ENCODE data around the gene ASIC4. TPM values are rescaled to one million over a fixed set of nuclear protein-coding genes. Genes with fewer than 3 reads are reported as not detected.

The ASIC4 gene
- total and polyA plus RNA-seq, 2 of the 13 experiments (the other 11 are each of a cell fraction or from before 2014, with no cell fraction given): 0.03 TPM; not detected in 1

- TF ChIP-seq POGK (CRISPR knock-in tag; conservative IDR thresholded peaks at IDR 0.05) (no peak), KAT7 (CRISPR knock-in tag; IDR thresholded peaks at IDR 0.05; ENCODE audit: borderline replicate concordance) (peak; percentile 88), ZNF530 (CRISPR knock-in tag; IDR thresholded peaks at IDR 0.05; ENCODE audit: low read depth) (no peak), HHEX (CRISPR knock-in tag; IDR thresholded peaks at IDR 0.05) (no peak), CBX2 (IDR thresholded peaks at IDR 0.05; ENCODE audit: low read depth, low read length) (no peak), CBX2 (CRISPR knock-in tag; IDR thresholded peaks at IDR 0.05; ENCODE audit: low read depth) (peak; percentile 66; the same call in 1 of the 2 replicates), ZNF792 (CRISPR knock-in tag; IDR thresholded peaks at IDR 0.05) (no peak), ZNF816 (CRISPR knock-in tag; IDR thresholded peaks at IDR 0.05; ENCODE audit: borderline replicate concordance) (peak; percentile 68; the same call in 1 of the 2 replicates), GMEB1 (CRISPR knock-in tag; IDR thresholded peaks at IDR 0.05; ENCODE audit: borderline replicate concordance) (peak; percentile 14; the same call in 1 of the 2 replicates), ZFP37 (CRISPR knock-in tag; IDR thresholded peaks at IDR 0.05; ENCODE audit: borderline replicate concordance) (no peak), UBTF (CRISPR knock-in tag; IDR thresholded peaks at IDR 0.05) (peak; percentile 65), RFX5 (IDR thresholded peaks at IDR 0.05; ENCODE audit: low read depth, low read length) (no peak), PBX2 (CRISPR knock-in tag; IDR thresholded peaks at IDR 0.05) (no peak), ZNF383 (CRISPR knock-in tag; IDR thresholded peaks at IDR 0.05; ENCODE audit: borderline replicate concordance) (no peak), STAG1 (CRISPR knock-in tag; IDR thresholded peaks at IDR 0.05) (peak; percentile 23; the same call in 1 of the 2 replicates), TRIM24 (CRISPR knock-in tag; IDR thresholded peaks at IDR 0.05) (no peak), ZNF558 (CRISPR knock-in tag; IDR thresholded peaks at IDR 0.05; ENCODE audit: borderline replicate concordance) (no peak; the same call in 1 of the 2 replicates), DPF2 (CRISPR knock-in tag; IDR thresholded peaks at IDR 0.05; ENCODE audit: borderline replicate concordance, low read depth) (no peak), POLR2A (IDR thresholded peaks at IDR 0.05; ENCODE audit: insufficient read depth in 1 of 2, low read depth in 2 of 2, low read length in 2 of 2) (peak in 1 of 2 experiments; percentile 62; a peak in 2 of 4 replicates), BHLHE40 (IDR thresholded peaks at IDR 0.05; ENCODE audit: low read length) (no peak), JDP2 (CRISPR knock-in tag; IDR thresholded peaks at IDR 0.05; ENCODE audit: borderline replicate concordance) (no peak)
- TF ChIP-seq, protein P1, sequence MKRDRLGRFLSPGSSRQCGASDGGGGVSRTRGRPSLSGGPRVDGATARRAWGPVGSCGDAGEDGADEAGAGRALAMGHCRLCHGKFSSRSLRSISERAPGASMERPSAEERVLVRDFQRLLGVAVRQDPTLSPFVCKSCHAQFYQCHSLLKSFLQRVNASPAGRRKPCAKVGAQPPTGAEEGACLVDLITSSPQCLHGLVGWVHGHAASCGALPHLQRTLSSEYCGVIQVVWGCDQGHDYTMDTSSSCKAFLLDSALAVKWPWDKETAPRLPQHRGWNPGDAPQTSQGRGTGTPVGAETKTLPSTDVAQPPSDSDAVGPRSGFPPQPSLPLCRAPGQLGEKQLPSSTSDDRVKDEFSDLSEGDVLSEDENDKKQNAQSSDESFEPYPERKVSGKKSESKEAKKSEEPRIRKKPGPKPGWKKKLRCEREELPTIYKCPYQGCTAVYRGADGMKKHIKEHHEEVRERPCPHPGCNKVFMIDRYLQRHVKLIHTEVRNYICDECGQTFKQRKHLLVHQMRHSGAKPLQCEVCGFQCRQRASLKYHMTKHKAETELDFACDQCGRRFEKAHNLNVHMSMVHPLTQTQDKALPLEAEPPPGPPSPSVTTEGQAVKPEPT (CRISPR knock-in tag; IDR thresholded peaks at IDR 0.05; ENCODE audit: low read depth): no peak; the same call in 1 of the 2 replicates
These were observed 56.1 kb downstream of the ASIC4 start (continued) for GRCh38 chr2:219570194-219570923.

Measured in HepG2 (cell line).